OCI-M1 (cell line): ENCODE measurements around the gene UBP1.
"Not testable (repeated sequence)": the region's sequence is repeated elsewhere in the genome, so short reads cannot be mapped to it uniquely, and the experiment has no call there.

Experiments
- DNase-seq: peaks from one replicate; lab custom pipeline; 2025; lab: John Stamatoyannopoulos, UW

The UBP1 gene

DNA sequence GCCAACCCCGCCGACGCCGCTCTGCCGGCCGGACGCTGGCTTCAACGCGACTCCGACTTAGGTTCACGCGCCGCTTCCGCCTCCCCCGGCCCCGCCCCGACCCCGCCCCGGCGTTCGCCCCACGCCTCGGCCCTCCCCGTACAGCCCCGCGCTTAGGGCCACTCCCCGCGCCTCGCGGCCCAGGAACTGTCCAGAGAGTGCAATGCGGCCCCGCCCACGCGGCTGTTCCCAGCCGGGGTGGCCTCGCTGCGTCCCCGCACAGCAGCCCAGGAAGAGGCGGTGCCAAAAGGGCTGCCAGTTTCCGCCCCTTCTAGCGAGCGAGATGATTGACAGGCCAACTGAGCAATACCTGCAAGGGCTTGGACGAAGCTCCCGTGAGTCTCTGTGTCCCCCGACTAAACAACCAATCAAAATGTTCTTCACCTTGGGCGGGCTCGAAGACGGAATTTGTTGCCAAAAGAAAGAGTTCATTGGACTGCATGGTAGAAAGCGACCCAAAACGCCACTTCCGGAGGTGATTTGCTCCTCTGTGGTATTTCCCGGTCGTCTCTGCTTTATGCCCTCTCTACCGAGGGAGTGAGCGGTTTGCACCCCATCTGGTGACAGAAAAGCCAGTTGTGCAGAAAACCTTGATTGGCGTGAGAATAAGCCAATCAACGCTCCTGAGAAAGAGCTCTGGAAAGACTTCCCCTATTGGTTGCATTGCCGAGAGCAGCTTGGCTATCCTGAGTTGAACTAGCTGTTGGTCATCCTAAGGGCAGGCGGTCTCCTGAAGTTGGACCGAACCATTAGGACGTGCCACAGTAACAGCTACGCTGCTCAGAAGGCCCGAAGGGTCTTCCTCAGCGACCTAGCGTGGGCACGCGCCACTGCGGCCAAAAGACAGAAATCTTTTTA is at the start of gene UBP1:
UBP1 (minus strand) TSS at position 78 of the 897 bp plus-strand sequence. CDS start 557 bp downstream, outside the sequence.
- peak; percentile 100 for DNase-seq

DNA sequence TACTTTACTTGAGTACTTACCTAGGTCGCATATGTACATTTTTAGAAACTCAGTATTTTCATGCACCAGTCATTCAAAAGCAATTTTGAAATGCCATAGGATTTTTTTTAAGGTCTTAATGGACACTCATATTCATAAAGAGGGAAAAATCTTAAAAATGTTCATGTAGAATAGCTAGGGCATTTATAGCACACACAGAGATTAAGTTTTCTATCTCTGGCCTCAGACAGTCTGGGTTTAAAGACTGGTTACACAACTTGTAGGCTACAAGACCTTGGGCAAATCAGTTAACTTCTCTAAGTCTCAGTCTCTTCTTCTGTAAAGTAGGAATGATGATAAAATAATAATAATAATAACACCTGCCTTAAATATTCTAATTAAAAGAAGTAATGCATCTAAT is 48.5 kb upstream of the UBP1 start:
- no peak for DNase-seq

DNA sequence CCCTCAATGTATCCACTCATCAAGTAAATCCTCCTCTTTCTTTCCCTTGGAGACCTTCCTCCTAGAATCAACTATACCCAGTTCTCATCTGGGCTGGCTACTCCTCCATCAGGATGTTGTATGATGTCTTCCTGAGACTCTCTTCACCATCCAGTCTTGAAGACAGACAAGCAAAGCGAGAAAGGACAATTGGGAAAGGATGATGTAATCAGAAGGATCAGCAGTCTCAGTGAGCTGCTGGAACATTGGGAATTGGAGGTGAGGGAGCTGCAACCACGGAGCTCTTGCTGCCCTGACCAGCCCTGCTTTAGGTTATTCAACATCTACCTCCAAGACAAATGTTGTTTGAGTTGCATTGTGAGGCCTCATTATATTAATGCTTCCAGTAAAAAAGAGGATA is 48.0 kb upstream of the UBP1 start:
- DNase-seq, result no peak

DNA sequence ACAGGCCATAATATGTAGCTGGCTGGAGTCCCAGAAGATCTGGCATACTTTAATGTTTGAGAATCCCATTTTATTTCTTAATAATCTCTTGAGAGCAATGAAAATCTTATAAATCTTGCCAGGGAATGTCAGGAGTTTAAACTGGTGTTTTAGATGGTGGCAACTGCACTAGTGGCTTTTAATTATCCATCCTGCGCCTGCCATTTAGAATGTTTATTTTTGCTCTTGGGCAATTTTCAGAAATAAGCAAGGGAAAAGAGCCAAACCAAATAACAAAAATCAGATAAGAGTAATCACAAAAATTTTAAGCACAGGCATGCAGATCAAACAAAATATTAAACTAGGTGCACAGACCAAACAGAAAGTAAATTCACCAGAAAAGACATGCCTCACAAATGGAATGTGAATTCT is 41.9 kb upstream of the UBP1 start:
- no peak for DNase-seq

- no peak for DNase-seq
These were observed 34.7 kb upstream of the UBP1 start for GRCh38 chr3:33474896-33475295.

GRCh38 chr3:33473813-33474212 is 33.6 kb upstream of the UBP1 start:
- DNase-seq, result no peak

DNA sequence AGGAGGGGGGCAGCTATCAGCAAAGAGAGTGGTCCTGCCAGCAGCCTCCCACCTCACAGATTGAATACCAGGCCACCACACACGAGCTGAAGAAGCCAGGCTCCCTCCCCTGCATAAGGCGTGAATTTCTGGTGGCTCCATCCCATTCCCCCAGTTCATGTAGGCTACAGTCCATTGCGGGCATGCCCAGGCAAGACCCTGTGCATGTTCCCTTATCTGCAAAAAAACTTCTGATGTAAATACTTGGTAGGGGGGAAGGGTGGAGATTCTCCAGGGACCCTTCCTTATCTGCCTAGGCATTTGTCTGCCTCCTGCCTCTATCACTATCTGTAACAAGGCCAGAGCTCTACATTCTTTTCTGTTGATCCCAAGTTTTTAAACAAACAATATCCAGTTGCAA is 27.6 kb upstream of the UBP1 start:
- no peak for DNase-seq

- no peak for DNase-seq
These were observed 20.9 kb upstream of the UBP1 start for GRCh38 chr3:33461097-33461496.

DNA sequence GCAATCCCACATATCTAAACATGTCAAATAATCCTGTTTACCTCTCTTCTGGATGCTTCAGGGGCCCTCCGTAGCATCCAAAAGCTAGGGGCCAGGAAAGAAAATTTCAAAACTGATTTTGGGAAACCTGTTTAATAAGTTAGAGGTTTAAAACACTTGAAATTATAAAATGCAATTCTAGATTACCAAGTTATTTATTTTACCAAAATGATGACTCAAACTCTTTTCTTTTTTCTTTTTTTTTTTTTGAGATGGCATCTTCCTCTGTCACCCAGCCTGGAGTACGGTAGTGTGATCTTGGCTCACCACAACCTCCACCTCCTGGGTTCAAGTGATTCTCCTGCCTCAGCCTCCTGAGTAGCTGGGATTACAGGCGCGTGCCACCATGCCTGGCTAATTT is 19.4 kb upstream of the UBP1 start:
- not testable (repeated sequence) for DNase-seq

DNA sequence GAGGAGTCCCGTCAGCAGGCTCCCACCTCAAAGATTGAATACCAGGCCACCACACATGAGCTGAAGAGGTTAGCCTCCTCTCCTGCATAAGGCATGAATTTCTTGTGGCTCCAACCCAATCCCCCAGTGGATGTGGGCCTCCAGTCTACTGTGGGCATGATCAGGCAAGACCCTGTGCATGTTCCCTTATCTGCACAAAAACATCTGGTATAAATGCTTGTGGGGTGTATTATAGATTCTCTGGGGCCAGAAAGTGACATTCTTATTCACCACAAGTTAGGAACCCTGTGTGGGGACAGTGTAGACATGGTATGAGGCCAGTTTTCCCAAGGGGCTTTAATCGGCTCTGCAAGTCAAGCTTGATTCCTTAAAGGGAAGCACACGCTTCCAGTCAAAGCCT is 18.2 kb upstream of the UBP1 start:
- no peak for DNase-seq

- no peak for DNase-seq
These were observed 16.6 kb upstream of the UBP1 start for GRCh38 chr3:33456756-33457155.

DNA sequence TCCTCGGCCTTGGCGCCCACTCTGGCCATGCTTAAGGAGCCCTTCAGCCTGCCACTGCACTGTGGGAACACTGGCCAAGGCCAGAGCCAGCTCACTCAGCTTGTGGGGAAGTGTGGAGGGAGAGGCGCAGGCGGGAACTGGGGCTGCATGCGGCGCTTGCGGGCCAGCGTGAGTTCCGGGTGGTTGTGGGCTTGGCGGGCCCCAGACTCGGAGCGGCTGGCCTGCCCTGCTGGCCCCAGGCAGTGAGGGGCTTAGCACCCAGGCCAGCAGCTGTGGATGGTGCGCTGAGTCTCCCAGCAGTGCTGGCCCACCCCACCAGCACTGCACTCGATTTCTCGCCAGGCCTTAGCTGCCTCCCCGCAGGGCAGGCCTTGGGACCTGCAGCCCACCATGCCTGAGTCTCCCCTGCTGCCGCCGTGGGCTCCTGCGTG is 13.1 kb upstream of the UBP1 start:
- no peak for DNase-seq

GRCh38 chr3:33451994-33452393 is 11.8 kb upstream of the UBP1 start:
- not testable (repeated sequence) for DNase-seq

DNA sequence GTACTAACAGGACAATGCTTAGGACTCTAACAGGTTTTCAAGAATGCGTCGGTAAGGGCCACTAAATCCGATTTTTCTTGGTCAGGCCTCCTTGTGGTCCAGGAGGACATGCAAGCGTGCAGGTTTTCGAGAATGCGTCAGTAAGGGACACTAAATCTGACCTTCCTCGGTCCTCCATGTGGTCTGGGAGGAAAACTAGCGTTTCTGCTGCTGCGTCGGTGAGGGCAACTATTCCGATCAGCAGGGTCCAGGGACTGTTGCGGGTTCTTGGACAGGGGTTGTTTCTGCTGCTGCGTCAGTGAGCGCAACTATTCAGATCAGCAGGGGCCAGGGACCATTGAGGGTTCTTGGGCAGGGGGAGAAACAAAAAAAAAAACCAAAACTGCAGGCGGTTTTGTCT is 7.8 kb upstream of the UBP1 start:
- no peak for DNase-seq

GRCh38 chr3:33447256-33447625 is 7.0 kb upstream of the UBP1 start:
- not testable (repeated sequence) for DNase-seq

DNA sequence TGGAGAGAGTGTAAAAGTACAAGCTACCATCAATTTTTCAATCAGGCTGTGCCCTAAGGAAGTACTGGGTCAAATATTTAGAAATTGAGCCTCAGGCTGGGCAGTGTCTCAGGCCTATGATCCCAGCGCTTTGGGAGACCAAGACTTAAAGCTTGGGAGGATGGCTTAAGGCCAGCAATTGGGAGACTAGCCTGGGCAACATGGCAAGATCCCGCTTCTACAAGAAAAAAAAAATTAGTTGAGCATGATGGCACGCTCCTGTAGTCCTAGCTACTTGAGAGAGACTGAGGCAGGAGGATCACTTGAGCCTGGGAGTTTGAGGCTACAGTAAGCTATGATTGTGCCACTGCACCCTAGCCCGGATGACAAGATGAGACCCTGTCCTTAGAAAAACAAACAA is 2.0 kb upstream of the UBP1 start:
- no peak for DNase-seq

DNA sequence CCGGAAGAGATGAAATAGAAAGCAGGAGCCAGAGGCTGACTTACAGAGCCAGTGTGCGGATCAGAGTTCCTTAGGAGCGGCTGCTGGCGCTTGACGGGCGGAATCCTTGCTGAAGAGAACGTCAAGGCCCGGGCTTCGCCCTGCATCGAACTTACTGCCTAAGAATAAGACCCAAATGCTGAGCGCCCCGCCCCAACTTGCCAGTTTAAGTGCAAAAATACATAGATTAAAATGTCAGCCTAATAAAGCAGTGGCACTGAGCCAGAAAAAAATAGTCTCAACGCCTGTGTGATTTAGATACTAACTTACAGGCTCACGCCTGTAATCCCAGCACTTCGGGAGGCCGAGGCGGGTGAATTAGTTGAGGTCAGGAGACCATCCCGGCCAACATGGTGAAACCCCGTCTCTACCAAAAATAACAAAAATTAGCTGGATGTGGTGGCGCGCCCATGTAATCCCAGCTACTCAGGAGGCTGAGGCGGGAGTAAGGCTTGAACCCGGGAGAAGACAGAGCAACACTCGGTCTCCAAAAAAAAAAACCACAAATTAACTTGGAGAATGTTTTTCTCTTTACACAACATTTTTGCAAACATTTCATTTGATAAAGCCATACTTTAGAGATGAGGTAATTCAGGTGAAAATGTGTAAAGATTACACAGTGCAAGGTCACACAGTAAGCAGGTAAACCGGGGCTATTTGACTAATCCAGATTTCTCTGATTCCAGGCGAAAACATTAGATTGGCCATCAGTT is 1.2 kb upstream of the UBP1 start:
- DNase-seq, result no peak

DNA sequence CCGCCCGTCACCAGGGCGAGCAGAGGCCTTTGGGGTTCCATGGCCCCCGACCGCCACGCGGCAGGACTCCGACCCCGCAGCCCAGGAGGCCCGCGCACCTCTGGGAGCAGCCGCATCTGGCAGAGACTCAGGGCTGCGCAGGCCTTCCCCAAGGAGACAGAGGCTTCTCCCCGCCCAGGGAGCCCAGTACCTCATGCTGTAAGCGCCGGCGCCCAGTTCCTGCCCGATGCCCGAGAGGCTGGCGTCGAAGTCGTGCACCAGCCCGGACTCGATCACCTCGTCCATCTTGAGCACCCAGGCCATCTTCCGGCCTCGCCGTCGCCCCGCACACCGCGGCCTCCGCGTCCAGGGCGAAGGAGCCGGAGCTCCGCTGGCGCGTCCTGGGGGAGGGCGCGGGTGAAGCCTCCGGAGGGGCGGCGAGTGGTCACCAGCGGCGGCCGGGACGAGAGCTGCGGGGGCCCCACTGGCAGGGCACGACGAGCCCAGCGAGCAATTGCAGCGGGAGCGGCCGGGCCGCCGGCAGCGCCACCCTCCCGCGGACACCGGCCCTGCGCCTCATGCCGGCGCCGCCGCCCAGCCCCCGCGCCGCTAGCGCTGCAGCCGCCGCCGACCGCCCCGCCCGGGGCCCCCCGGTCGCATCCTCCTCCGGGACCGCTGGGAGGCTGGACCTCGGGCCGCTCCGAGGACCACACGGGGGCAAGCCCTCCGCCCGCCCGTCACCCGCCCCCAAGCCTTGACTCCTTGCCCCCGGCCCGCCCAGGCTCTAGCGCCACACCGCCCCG is 468 bp downstream of the UBP1 start:
- DNase-seq, result peak; percentile 83

GRCh38 chr3:33438881-33439545 is 1.2 kb downstream of the UBP1 start:
- peak; percentile 68 for DNase-seq

GRCh38 chr3:33438284-33438668 is 1.9 kb downstream of the UBP1 start:
- peak; percentile 55 for DNase-seq

DNA sequence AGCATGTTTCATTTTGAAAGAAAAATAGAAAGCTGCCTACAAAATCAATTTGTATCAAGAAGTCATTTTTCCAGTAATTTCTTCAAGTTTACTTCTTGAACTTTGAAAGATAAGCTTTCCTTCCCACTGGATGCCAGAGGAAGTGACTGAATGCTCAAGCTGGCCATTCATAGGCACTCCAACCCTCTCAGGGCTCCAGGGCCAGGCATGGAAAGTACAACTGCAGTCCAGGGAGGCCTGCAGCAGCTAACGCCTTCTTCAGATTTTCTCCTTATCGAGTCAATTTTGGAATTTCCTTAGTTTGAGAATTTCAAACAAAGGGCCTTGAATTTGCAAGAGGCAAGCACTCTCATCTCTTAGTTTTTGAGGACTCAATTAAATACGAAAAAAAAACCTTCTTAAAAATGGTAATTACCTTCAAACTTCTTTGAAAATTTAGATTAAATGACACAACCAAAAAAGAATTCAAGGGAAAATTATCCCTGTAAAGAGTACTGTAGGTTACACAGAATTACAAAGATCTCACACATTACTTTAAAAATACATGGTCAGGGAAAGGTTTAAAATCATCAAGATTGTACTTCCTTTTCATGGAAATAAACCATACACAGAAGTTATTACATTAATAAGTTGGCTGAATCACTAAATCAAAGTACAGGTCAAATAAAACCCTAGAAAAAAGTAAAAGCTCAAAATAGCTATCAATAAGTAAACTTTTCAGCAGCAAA is 2.5 kb downstream of the UBP1 start:
- peak; percentile 55 for DNase-seq
